HG03108 (cell line): ENCODE data around the gene IMPDH1.

Experiments used
- ATAC-seq: cut with Tn5 transposase; IDR thresholded peaks from one replicate; pipeline ENCODE4 v1.9.1; 2021; ENCODE audit warnings: moderate library complexity; ENCODE audit not compliant: unreplicated experiment

The IMPDH1 gene

GRCh38 chr7:128435327-128435686, 25.5 kb upstream of the IMPDH1 start:
- ATAC-seq = no peak

- ATAC-seq = no peak
These were observed 24.9 kb upstream of the IMPDH1 start for GRCh38 chr7:128434413-128435326.

- no peak for ATAC-seq
These were observed 22.0 kb upstream of the IMPDH1 start for GRCh38 chr7:128431754-128432153.

- no peak for ATAC-seq
These were observed 21.4 kb upstream of the IMPDH1 start for GRCh38 chr7:128431221-128431620.

GRCh38 chr7:128430207-128430606, 20.4 kb upstream of the IMPDH1 start:
- ATAC-seq = no peak

GRCh38 chr7:128427289-128427891, 17.6 kb upstream of the IMPDH1 start:
- no peak for ATAC-seq

GRCh38 chr7:128425850-128426249, 16.1 kb upstream of the IMPDH1 start:
- no peak for ATAC-seq

GRCh38 chr7:128424686-128425275, 15.0 kb upstream of the IMPDH1 start:
- no peak for ATAC-seq

GRCh38 chr7:128422842-128423241, 13.1 kb upstream of the IMPDH1 start:
- ATAC-seq = no peak

GRCh38 chr7:128422037-128422436, 12.3 kb upstream of the IMPDH1 start:
- no peak for ATAC-seq

GRCh38 chr7:128421384-128421783, 11.6 kb upstream of the IMPDH1 start:
- ATAC-seq = no peak

- ATAC-seq = no peak
These were observed 11.0 kb upstream of the IMPDH1 start for GRCh38 chr7:128420773-128421172.

GRCh38 chr7:128419257-128419656, 9.5 kb upstream of the IMPDH1 start:
- no peak for ATAC-seq

GRCh38 chr7:128417071-128417470, 7.3 kb upstream of the IMPDH1 start:
- no peak for ATAC-seq

GRCh38 chr7:128415217-128415785, 5.5 kb upstream of the IMPDH1 start:
- no peak for ATAC-seq

- ATAC-seq = no peak
These were observed 620 bp upstream of the IMPDH1 start for GRCh38 chr7:128410451-128410753.

- ATAC-seq = no peak
These were observed 830 bp downstream of the IMPDH1 start for GRCh38 chr7:128408709-128409595.

- ATAC-seq = no peak
These were observed 1.8 kb downstream of the IMPDH1 start for GRCh38 chr7:128407751-128408708.

- no peak for ATAC-seq
These were observed 2.6 kb downstream of the IMPDH1 start for GRCh38 chr7:128407233-128407589.
